Mononuclear cell (primary cell): ENCODE data around the gene GAB2. TPM values are rescaled to one million over a fixed set of nuclear protein-coding genes. Genes with fewer than 3 reads are reported as not detected.

Source experiments
- H3K27me3 ChIP-seq: 2 replicates; pipeline ENCODE4 v1.6.0; 2011; ENCODE audit warnings: low read length, control low read depth; ENCODE audit not compliant: insufficient read depth
- H3K4me1 ChIP-seq: 2 replicates; pipeline ENCODE4 v1.5.1; 2011; ENCODE audit warnings: mild to moderate bottlenecking, low read length, control low read depth; ENCODE audit not compliant: insufficient read depth
- H3K4me3 ChIP-seq: 2 replicates; pipeline ENCODE4 v1.5.1; 2011; ENCODE audit warnings: mild to moderate bottlenecking, low read length, moderate library complexity
- H3K9me3 ChIP-seq: 2 replicates; pipeline ENCODE4 v1.5.1; 2011; ENCODE audit warnings: low read depth, mild to moderate bottlenecking, control low read depth, low read length
- total RNA-seq: library from RNA; depleted of rRNA; stranded (reverse); fragments of >200 nt; gene quantifications from one replicate; pipeline ENCODE4 v1.2.3, GENCODE V29; 2012

GAB2 gene
- total RNA-seq, 1 donor, result 61.9 TPM

GRCh38 chr11:78419327-78419726 is 1.7 kb upstream of the GAB2 start:
- Histone ChIP-seq H3K4me1 (peaks cover 70% of the 10 kb centered on the region), H3K4me3 (no peak overlapping the region)

GRCh38 chr11:78418584-78419211 is 1.1 kb upstream of the GAB2 start:
- Histone ChIP-seq H3K9me3 (no peaks in the 10 kb centered on the region), H3K27me3 (no peaks in the 10 kb centered on the region), H3K4me3 (peak overlapping the region; percentile 72), H3K4me1 (peaks cover 71% of the 10 kb centered on the region)

More at GRCh38 chr11:78419327-78419726, 1.7 kb upstream of the GAB2 start:
- H3K27me3 ChIP-seq, result no peaks in the 10 kb centered on the region
- H3K9me3 ChIP-seq, result no peaks in the 10 kb centered on the region

DNA sequence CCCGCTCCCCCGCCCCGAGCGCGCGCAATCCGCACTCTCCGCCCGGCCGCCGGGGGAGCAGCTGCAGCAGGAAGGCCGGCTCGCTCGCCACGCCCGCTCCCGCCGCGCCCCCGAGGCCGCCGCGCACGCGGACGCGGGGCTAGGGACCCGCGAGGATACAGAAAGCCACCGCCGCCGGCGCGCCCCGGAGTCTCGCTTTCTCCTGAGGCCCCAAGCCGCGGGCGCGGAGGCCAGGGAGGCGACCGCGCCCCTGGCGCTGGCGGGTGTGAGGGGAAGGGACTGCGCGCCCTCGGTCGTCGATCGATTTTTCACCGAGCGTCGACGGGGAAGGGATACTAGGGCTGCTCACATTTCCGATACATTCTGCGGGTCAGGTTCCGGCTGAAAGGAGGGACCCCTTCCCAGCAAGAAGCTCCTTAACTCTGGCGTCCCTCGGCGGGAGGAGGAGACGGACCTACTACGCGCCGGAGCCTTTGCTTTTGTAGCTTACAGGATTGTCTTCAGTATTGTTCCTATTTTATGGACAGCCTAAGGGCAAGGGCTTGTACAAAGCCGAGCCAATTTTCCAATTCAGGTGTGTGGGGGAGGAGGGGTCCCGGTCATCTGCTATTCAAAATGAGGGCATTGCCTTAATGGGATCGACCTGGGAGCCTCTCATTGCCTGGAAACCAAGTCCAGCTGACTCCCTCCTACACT is 416 bp upstream of the GAB2 start:
- H3K4me3 ChIP-seq, result peak overlapping the region; percentile 72
- H3K9me3 ChIP-seq, result no peaks in the 10 kb centered on the region
- peaks cover 72% of the 10 kb centered on the region for H3K4me1 ChIP-seq
- H3K27me3 ChIP-seq, result no peaks in the 10 kb centered on the region

GRCh38 chr11:78416285-78417174 is 1.1 kb downstream of the GAB2 start:
- no peaks in the 10 kb centered on the region for H3K27me3 ChIP-seq
- no peaks in the 10 kb centered on the region for H3K9me3 ChIP-seq
- H3K4me1 ChIP-seq, result peaks cover 74% of the 10 kb centered on the region
- peak overlapping the region; percentile 65 for H3K4me3 ChIP-seq

- no peaks in the 10 kb centered on the region for H3K27me3 ChIP-seq
- no peak overlapping the region for H3K4me3 ChIP-seq
- peaks cover under 1% of the 10 kb centered on the region for H3K9me3 ChIP-seq
- peaks cover 64% of the 10 kb centered on the region for H3K4me1 ChIP-seq
Observed at GRCh38 chr11:78415338-78415737, 2.3 kb downstream of the GAB2 start.

- Histone ChIP-seq H3K4me3 (no peak overlapping the region), H3K27me3 (no peaks in the 10 kb centered on the region), H3K4me1 (peaks cover 56% of the 10 kb centered on the region), H3K9me3 (peaks cover 9% of the 10 kb centered on the region)
Observed at GRCh38 chr11:78414321-78415051, 3.1 kb downstream of the GAB2 start.

GRCh38 chr11:78408619-78409018 is 9.0 kb downstream of the GAB2 start:
- Histone ChIP-seq H3K4me1 (peaks cover 29% of the 10 kb centered on the region), H3K9me3 (peaks cover 9% of the 10 kb centered on the region), H3K27me3 (no peaks in the 10 kb centered on the region), H3K4me3 (no peak overlapping the region)

DNA sequence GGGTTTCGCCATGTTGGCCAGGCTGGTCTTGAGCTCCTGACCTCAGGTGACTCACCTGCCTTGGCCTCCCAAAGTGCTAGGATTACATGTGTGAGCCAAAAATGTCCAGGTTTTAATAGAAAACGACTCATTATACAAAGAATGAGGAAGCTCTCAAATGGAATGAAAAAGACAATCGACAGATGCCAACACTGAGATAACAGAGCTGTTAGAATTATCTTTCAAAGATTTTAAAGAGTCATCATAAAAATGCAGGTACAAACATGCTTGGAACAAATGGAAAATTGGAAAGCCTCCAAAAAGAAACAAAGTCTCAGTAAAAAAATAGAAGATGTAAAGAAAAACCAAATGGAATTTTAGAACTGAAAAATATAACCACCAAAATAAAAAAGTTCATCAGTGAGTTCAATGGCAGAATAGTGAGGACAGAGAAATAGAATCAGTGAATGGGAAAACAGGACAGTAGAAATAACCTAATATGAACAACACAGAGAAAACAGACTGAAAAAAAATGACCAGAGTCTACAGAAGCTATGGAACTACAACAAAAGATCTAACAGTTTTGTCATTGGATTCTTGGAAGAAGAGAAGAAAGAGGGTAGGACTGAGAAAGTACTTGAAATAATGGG is 10.9 kb downstream of the GAB2 start:
- Histone ChIP-seq H3K4me1 (peaks cover 22% of the 10 kb centered on the region), H3K27me3 (no peaks in the 10 kb centered on the region), H3K9me3 (peaks cover 9% of the 10 kb centered on the region), H3K4me3 (no peak overlapping the region)

GRCh38 chr11:78405805-78406204 is 11.8 kb downstream of the GAB2 start:
- Histone ChIP-seq H3K27me3 (no peaks in the 10 kb centered on the region), H3K9me3 (peaks cover 9% of the 10 kb centered on the region), H3K4me3 (no peak overlapping the region), H3K4me1 (peaks cover 22% of the 10 kb centered on the region)

DNA sequence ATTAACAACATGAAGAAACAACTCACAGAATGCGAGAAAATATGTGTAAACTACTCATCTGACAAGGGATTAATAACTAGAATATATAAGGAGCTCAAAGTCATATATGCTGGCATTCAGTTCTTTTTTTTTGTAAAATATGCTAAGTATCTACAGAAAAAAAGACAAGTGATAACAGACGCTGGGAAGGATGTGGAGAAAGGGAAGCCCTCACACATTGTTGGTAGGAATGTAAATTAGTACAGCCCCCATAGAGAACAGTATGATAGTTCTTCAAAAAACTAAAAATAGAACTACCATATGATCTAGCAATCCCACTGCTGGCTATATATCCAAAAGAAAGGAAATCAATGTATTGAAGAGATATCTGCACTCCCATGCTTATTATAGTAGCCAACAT is 13.8 kb downstream of the GAB2 start:
- Histone ChIP-seq H3K27me3 (no peaks in the 10 kb centered on the region), H3K4me1 (peaks cover 22% of the 10 kb centered on the region), H3K4me3 (no peak overlapping the region), H3K9me3 (no peaks in the 10 kb centered on the region)

DNA sequence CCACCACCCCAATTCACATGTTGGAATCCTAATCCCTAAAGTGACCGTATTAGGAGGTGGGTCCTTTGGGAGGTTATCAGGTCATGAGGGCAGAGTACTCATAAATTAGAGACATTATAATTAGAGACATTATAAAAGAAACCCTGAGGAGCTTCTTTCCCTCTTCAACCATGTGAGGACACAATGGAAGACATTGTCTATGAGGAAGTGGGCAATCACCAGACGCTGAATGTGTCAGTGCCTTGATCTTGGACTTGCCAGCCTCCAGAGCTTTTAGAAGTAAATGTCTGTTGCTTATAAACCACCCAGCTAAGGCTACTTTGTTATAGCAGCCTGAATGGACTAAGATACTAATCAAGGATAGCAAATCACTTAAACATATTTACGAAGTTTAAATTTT is 14.8 kb downstream of the GAB2 start:
- H3K27me3 ChIP-seq, result no peaks in the 10 kb centered on the region
- no peaks in the 10 kb centered on the region for H3K9me3 ChIP-seq
- H3K4me3 ChIP-seq, result no peak overlapping the region
- peaks cover 22% of the 10 kb centered on the region for H3K4me1 ChIP-seq

- Histone ChIP-seq H3K9me3 (no peaks in the 10 kb centered on the region), H3K27me3 (no peaks in the 10 kb centered on the region), H3K4me1 (peaks cover 23% of the 10 kb centered on the region), H3K4me3 (no peak overlapping the region)
Observed at GRCh38 chr11:78400702-78401101, 16.9 kb downstream of the GAB2 start.

DNA sequence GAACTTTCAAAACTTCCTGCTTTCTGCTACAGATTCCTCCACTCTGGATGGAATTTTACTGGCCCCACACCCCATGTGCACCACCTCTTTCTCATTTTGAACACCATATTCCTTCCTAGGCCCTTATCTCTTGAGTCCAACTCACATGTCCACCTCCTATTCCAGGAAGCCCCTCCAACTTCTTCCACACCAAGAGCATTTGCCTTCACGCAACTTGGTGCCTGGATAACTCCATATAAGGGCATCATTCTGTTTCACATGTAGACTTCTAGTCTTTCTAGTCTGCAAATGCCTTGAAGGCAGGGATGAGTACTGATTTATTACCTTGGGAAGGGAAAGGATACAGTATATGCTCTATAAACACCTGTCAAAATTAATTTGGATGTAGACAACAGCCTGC is 17.5 kb downstream of the GAB2 start:
- Histone ChIP-seq H3K4me3 (no peak overlapping the region), H3K27me3 (no peaks in the 10 kb centered on the region), H3K9me3 (no peaks in the 10 kb centered on the region), H3K4me1 (peaks cover 28% of the 10 kb centered on the region)

- Histone ChIP-seq H3K4me1 (peaks cover 25% of the 10 kb centered on the region), H3K9me3 (no peaks in the 10 kb centered on the region), H3K4me3 (no peak overlapping the region), H3K27me3 (no peaks in the 10 kb centered on the region)
Observed at GRCh38 chr11:78399136-78399535, 18.5 kb downstream of the GAB2 start.
